Upper lobe of left lung (tissue), 4 donors: ENCODE results near the gene HIVEP3.

Experiments
- EP300 ChIP-seq, 4 donors: sonication (generic); formaldehyde crosslinking; IDR thresholded peaks; one replicate each; pipeline ENCODE4 v1.5.1; 2017; ENCODE audit warnings: antibody characterized with exemption in 4 of 4, control low read depth in 2 of 4
- TF ChIP-seq, protein P1 (sequence below), 6 experiments: fragments of 450-650 bp in 4 of 6; fragments of 200-600 bp in 2 of 6; sonication (generic) in 2 of 6; IDR thresholded peaks; one replicate each; pipeline ENCODE4 v1.5.1; 2016 to 2019; ENCODE audit warnings: antibody characterized with exemption in 6 of 6

DNA sequence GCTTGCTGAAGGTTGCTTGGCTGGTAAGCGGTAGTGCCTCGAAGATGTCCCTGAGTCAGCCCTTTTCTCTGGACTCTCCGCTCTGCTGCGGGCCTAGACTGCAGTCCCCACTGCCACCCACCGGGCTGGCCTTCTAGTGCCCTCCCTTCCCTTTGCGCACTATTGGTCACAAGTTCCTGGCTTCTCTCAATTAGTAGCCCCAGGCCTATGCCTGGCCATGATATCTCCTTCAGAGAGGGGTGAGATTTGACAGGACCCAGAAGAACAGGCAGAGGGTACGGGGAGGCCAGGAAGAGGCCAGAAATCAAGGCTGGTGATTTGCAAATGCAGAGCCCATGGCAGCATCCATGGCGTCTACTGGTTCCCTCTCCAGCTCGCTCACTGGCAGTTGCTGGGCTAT, 207.7 kb downstream of the HIVEP3 start:
- TF ChIP-seq, protein P1, sequence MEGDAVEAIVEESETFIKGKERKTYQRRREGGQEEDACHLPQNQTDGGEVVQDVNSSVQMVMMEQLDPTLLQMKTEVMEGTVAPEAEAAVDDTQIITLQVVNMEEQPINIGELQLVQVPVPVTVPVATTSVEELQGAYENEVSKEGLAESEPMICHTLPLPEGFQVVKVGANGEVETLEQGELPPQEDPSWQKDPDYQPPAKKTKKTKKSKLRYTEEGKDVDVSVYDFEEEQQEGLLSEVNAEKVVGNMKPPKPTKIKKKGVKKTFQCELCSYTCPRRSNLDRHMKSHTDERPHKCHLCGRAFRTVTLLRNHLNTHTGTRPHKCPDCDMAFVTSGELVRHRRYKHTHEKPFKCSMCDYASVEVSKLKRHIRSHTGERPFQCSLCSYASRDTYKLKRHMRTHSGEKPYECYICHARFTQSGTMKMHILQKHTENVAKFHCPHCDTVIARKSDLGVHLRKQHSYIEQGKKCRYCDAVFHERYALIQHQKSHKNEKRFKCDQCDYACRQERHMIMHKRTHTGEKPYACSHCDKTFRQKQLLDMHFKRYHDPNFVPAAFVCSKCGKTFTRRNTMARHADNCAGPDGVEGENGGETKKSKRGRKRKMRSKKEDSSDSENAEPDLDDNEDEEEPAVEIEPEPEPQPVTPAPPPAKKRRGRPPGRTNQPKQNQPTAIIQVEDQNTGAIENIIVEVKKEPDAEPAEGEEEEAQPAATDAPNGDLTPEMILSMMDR (IDR thresholded peaks at IDR 0.05): no peak
- TF ChIP-seq EP300 (IDR thresholded peaks at IDR 0.05): no peak
